ENCODE data around the gene PRELP. TPM values are rescaled to one million over a fixed set of nuclear protein-coding genes. Genes with fewer than 3 reads are reported as not detected.

PRELP gene
- total RNA-seq, 1 experiment from 2014 or later: not detected

GRCh38 chr1:203506858-203507626, 31.4 kb downstream of the PRELP start:
- Histone ChIP-seq H3K79me2 (ENCODE audit: low read length) (no peaks in the 10 kb centered on the region), H3K36me3 (ENCODE audit: insufficient read depth, low read length) (no peaks in the 10 kb centered on the region), H2AFZ (ENCODE audit: low read length) (no peak overlapping the region), H3K27me3 (ENCODE audit: low read length) (no peaks in the 10 kb centered on the region), H3K4me1 (ENCODE audit: low read length) (no peaks in the 10 kb centered on the region), H3K4me3 (ENCODE audit: low read length) (no peak overlapping the region), H4K20me1 (ENCODE audit: insufficient read depth, low read depth, low read length) (no peaks in the 10 kb centered on the region), H3K4me2 (ENCODE audit: low read depth, low read length, poor library complexity, severe bottlenecking) (no peak overlapping the region), H3K9ac (ENCODE audit: low read length) (no peak overlapping the region), H3K27ac (ENCODE audit: low read length) (no peak overlapping the region), H3K9me3 (ENCODE audit: low read length) (no peaks in the 10 kb centered on the region), H3K9me2 (replicated peaks; ENCODE audit: insufficient read depth, low read length) (no peaks in the 10 kb centered on the region)
- DNase-seq: no peak

- Histone ChIP-seq H3K36me3 (ENCODE audit: insufficient read depth, low read length) (no peaks in the 10 kb centered on the region), H3K27ac (ENCODE audit: low read length) (no peak overlapping the region), H3K9me2 (replicated peaks; ENCODE audit: insufficient read depth, low read length) (no peaks in the 10 kb centered on the region), H3K79me2 (ENCODE audit: low read length) (no peaks in the 10 kb centered on the region), H3K9me3 (ENCODE audit: low read length) (no peaks in the 10 kb centered on the region), H4K20me1 (ENCODE audit: insufficient read depth, low read depth, low read length) (no peaks in the 10 kb centered on the region), H2AFZ (ENCODE audit: low read length) (no peak overlapping the region), H3K4me2 (ENCODE audit: low read depth, low read length, poor library complexity, severe bottlenecking) (no peak overlapping the region), H3K4me3 (ENCODE audit: low read length) (no peak overlapping the region), H3K27me3 (ENCODE audit: low read length) (no peaks in the 10 kb centered on the region), H3K9ac (ENCODE audit: low read length) (no peak overlapping the region), H3K4me1 (ENCODE audit: low read length) (no peaks in the 10 kb centered on the region)
- DNase-seq: no peak
Observed at GRCh38 chr1:203507759-203508158, 32.2 kb downstream of the PRELP start.

- Histone ChIP-seq H3K27ac (ENCODE audit: low read length) (no peak overlapping the region), H3K79me2 (ENCODE audit: low read length) (no peaks in the 10 kb centered on the region), H3K4me3 (ENCODE audit: low read length) (no peak overlapping the region), H3K9me2 (replicated peaks; ENCODE audit: insufficient read depth, low read length) (no peaks in the 10 kb centered on the region), H3K4me2 (ENCODE audit: low read depth, low read length, poor library complexity, severe bottlenecking) (no peak overlapping the region), H3K4me1 (ENCODE audit: low read length) (no peaks in the 10 kb centered on the region), H3K9ac (ENCODE audit: low read length) (no peak overlapping the region), H3K9me3 (ENCODE audit: low read length) (no peaks in the 10 kb centered on the region), H3K27me3 (ENCODE audit: low read length) (no peaks in the 10 kb centered on the region), H3K36me3 (ENCODE audit: insufficient read depth, low read length) (no peaks in the 10 kb centered on the region), H2AFZ (ENCODE audit: low read length) (no peak overlapping the region), H4K20me1 (ENCODE audit: insufficient read depth, low read depth, low read length) (no peaks in the 10 kb centered on the region)
- DNase-seq: no peak
Observed at GRCh38 chr1:203508463-203509073, 33.0 kb downstream of the PRELP start.

GRCh38 chr1:203509135-203509534, 33.5 kb downstream of the PRELP start:
- H3K4me1 ChIP-seq (ENCODE audit: low read length): no peaks in the 10 kb centered on the region
- H3K9me2 ChIP-seq (replicated peaks; ENCODE audit: insufficient read depth, low read length): no peaks in the 10 kb centered on the region
- H3K4me2 ChIP-seq (ENCODE audit: low read depth, low read length, poor library complexity, severe bottlenecking): no peak overlapping the region
- no peak overlapping the region for H2AFZ ChIP-seq (ENCODE audit: low read length)
- H3K27me3 ChIP-seq (ENCODE audit: low read length): no peaks in the 10 kb centered on the region
- no peaks in the 10 kb centered on the region for H4K20me1 ChIP-seq (ENCODE audit: insufficient read depth, low read depth, low read length)
- no peak overlapping the region for H3K4me3 ChIP-seq (ENCODE audit: low read length)
- no peak for DNase-seq
- no peak overlapping the region for H3K27ac ChIP-seq (ENCODE audit: low read length)
- no peaks in the 10 kb centered on the region for H3K36me3 ChIP-seq (ENCODE audit: insufficient read depth, low read length)
- no peaks in the 10 kb centered on the region for H3K9me3 ChIP-seq (ENCODE audit: low read length)
- H3K9ac ChIP-seq (ENCODE audit: low read length): no peak overlapping the region
- no peaks in the 10 kb centered on the region for H3K79me2 ChIP-seq (ENCODE audit: low read length)

- H3K4me2 ChIP-seq (ENCODE audit: low read depth, low read length, poor library complexity, severe bottlenecking): no peak overlapping the region
- no peaks in the 10 kb centered on the region for H3K4me1 ChIP-seq (ENCODE audit: low read length)
- H2AFZ ChIP-seq (ENCODE audit: low read length): no peak overlapping the region
- H3K9ac ChIP-seq (ENCODE audit: low read length): no peak overlapping the region
- H3K9me2 ChIP-seq (replicated peaks; ENCODE audit: insufficient read depth, low read length): no peaks in the 10 kb centered on the region
- no peaks in the 10 kb centered on the region for H3K9me3 ChIP-seq (ENCODE audit: low read length)
- no peak overlapping the region for H3K4me3 ChIP-seq (ENCODE audit: low read length)
- H3K27me3 ChIP-seq (ENCODE audit: low read length): no peaks in the 10 kb centered on the region
- H3K36me3 ChIP-seq (ENCODE audit: insufficient read depth, low read length): no peaks in the 10 kb centered on the region
- no peak overlapping the region for H3K27ac ChIP-seq (ENCODE audit: low read length)
- H4K20me1 ChIP-seq (ENCODE audit: insufficient read depth, low read depth, low read length): no peaks in the 10 kb centered on the region
- no peak for DNase-seq
- H3K79me2 ChIP-seq (ENCODE audit: low read length): no peaks in the 10 kb centered on the region
Observed at GRCh38 chr1:203511513-203511912, 35.9 kb downstream of the PRELP start.

- Histone ChIP-seq H3K27ac (ENCODE audit: low read length) (no peak overlapping the region), H2AFZ (ENCODE audit: low read length) (no peak overlapping the region), H3K4me3 (ENCODE audit: low read length) (no peak overlapping the region), H4K20me1 (ENCODE audit: insufficient read depth, low read depth, low read length) (no peaks in the 10 kb centered on the region), H3K9ac (ENCODE audit: low read length) (no peak overlapping the region), H3K36me3 (ENCODE audit: insufficient read depth, low read length) (no peaks in the 10 kb centered on the region), H3K4me2 (ENCODE audit: low read depth, low read length, poor library complexity, severe bottlenecking) (no peak overlapping the region), H3K9me3 (ENCODE audit: low read length) (no peaks in the 10 kb centered on the region), H3K4me1 (ENCODE audit: low read length) (no peaks in the 10 kb centered on the region), H3K27me3 (ENCODE audit: low read length) (no peaks in the 10 kb centered on the region), H3K79me2 (ENCODE audit: low read length) (no peaks in the 10 kb centered on the region), H3K9me2 (replicated peaks; ENCODE audit: insufficient read depth, low read length) (no peaks in the 10 kb centered on the region)
- no peak for DNase-seq
Observed at GRCh38 chr1:203511930-203512329, 36.3 kb downstream of the PRELP start.

GRCh38 chr1:203512517-203512847, 36.9 kb downstream of the PRELP start:
- no peak overlapping the region for H3K4me2 ChIP-seq (ENCODE audit: low read depth, low read length, poor library complexity, severe bottlenecking)
- H3K4me1 ChIP-seq (ENCODE audit: low read length): no peaks in the 10 kb centered on the region
- H3K27me3 ChIP-seq (ENCODE audit: low read length): no peaks in the 10 kb centered on the region
- no peaks in the 10 kb centered on the region for H3K36me3 ChIP-seq (ENCODE audit: insufficient read depth, low read length)
- H3K4me3 ChIP-seq (ENCODE audit: low read length): no peak overlapping the region
- no peaks in the 10 kb centered on the region for H3K79me2 ChIP-seq (ENCODE audit: low read length)
- no peaks in the 10 kb centered on the region for H3K9me3 ChIP-seq (ENCODE audit: low read length)
- H2AFZ ChIP-seq (ENCODE audit: low read length): no peak overlapping the region
- no peak for DNase-seq
- H3K9me2 ChIP-seq (replicated peaks; ENCODE audit: insufficient read depth, low read length): no peaks in the 10 kb centered on the region
- no peak overlapping the region for H3K27ac ChIP-seq (ENCODE audit: low read length)
- no peaks in the 10 kb centered on the region for H4K20me1 ChIP-seq (ENCODE audit: insufficient read depth, low read depth, low read length)
- no peak overlapping the region for H3K9ac ChIP-seq (ENCODE audit: low read length)

GRCh38 chr1:203512848-203513584, 37.4 kb downstream of the PRELP start:
- Histone ChIP-seq H3K79me2 (ENCODE audit: low read length) (no peaks in the 10 kb centered on the region), H3K9me3 (ENCODE audit: low read length) (no peaks in the 10 kb centered on the region), H3K4me3 (ENCODE audit: low read length) (no peak overlapping the region), H3K9me2 (replicated peaks; ENCODE audit: insufficient read depth, low read length) (no peaks in the 10 kb centered on the region), H4K20me1 (ENCODE audit: insufficient read depth, low read depth, low read length) (no peaks in the 10 kb centered on the region), H3K27ac (ENCODE audit: low read length) (no peak overlapping the region), H3K4me2 (ENCODE audit: low read depth, low read length, poor library complexity, severe bottlenecking) (no peak overlapping the region), H3K4me1 (ENCODE audit: low read length) (no peaks in the 10 kb centered on the region), H2AFZ (ENCODE audit: low read length) (no peak overlapping the region), H3K27me3 (ENCODE audit: low read length) (no peaks in the 10 kb centered on the region), H3K9ac (ENCODE audit: low read length) (no peak overlapping the region), H3K36me3 (ENCODE audit: insufficient read depth, low read length) (no peaks in the 10 kb centered on the region)
- DNase-seq: no peak

Measured in Karpas-422 (cell line).